Panc1 (cell line): ENCODE data around the gene ROBO3. TPM values are rescaled to one million over a fixed set of nuclear protein-coding genes. Genes with fewer than 3 reads are reported as not detected.

ENCODE experiments used
- ATAC-seq: fragments of 200-7000 bp; cut with Tn5 transposase; 2 replicates; pipeline ENCODE4 v1.9.1; 2020; ENCODE audit warnings: mild to moderate bottlenecking, moderate library complexity
- BruUV-seq: library from RNA; stranded (reverse); fragments of 400-500 nt; replicated peaks from 2 replicates; lab custom pipeline; 2021; lab: Mats Ljungman, UMichigan
- CTCF ChIA-PET: fragments of 300-600 bp; sonication (Branson Sonifier 250); formaldehyde crosslinking; loops from one replicate; lab custom pipeline; 2022; ENCODE audit warnings: antibody characterized with exemption; lab: Charles Lee
- POLR2A ChIA-PET: fragments of 300-600 bp; sonication (Branson Sonifier 250); formaldehyde crosslinking; loops from one replicate; lab custom pipeline; 2022; ENCODE audit warnings: antibody characterized with exemption; lab: Charles Lee
- DNase-seq: peaks from one replicate; pipeline ENCODE4 v3.0.0-alpha.2; 2010; ENCODE audit warnings: low read depth, low spot score
- H3K27ac ChIP-seq: 2 replicates; pipeline ENCODE4 v1.5.1; 2011; ENCODE audit warnings: mild to moderate bottlenecking, low read length, inconsistent platforms
- H3K27me3 ChIP-seq: fragments of 200-500 bp; sonication (Bioruptor generic); 2 replicates; pipeline ENCODE4 v1.6.0; 2014; ENCODE audit warnings: low read length, inconsistent platforms; ENCODE audit not compliant: control insufficient read depth, insufficient read depth
- H3K36me3 ChIP-seq: fragments of 200-500 bp; sonication (Bioruptor generic); 2 replicates; pipeline ENCODE4 v1.5.1; 2014; ENCODE audit warnings: inconsistent platforms, mild to moderate bottlenecking, low read length, moderate library complexity; ENCODE audit not compliant: control insufficient read depth, insufficient read depth
- H3K4me1 ChIP-seq: 2 replicates; pipeline ENCODE4 v1.5.1; 2011; ENCODE audit warnings: inconsistent platforms, mild to moderate bottlenecking, low read length, moderate library complexity; ENCODE audit not compliant: control insufficient read depth, insufficient read depth
- H3K4me3 ChIP-seq, 2 experiments: 2 replicates each; pipeline ENCODE4 v1.5.1; 2011 to 2012; ENCODE audit warnings: low read depth in 2 of 2, low read length in 2 of 2, mild to moderate bottlenecking in 2 of 2, inconsistent platforms in 1 of 2, moderate library complexity in 1 of 2
- H3K9me3 ChIP-seq: fragments of 200-500 bp; sonication (Bioruptor generic); 2 replicates; pipeline ENCODE4 v1.5.1; 2014; ENCODE audit warnings: low read depth, mild to moderate bottlenecking, inconsistent platforms, low read length, moderate library complexity; ENCODE audit not compliant: control insufficient read depth, insufficient read depth
- POLR2AphosphoS5 ChIP-seq: IDR thresholded peaks from 2 replicates; pipeline ENCODE4 v1.6.1; 2012; ENCODE audit warnings: mild to moderate bottlenecking, low read depth, low read length, moderate library complexity
- SIN3A ChIP-seq: IDR thresholded peaks from 2 replicates; pipeline ENCODE4 v1.6.1; 2012; ENCODE audit warnings: low read depth, mild to moderate bottlenecking, low read length, moderate library complexity, borderline replicate concordance; ENCODE audit not compliant: insufficient read depth
- TCF7L2 ChIP-seq: IDR thresholded peaks from 2 replicates; pipeline ENCODE4 v1.6.1; 2011; ENCODE audit warnings: mild to moderate bottlenecking, low read depth, low read length, inconsistent platforms
- in situ Hi-C: cut with HindIII; loops from 2 replicates; pipeline ENCODE4 v1.10.0; 2016; ENCODE audit warnings: low sequenced_read_pairs, low pct_unique_long_range_greater_than_20kb
- intact Hi-C: fragments of 100-400 bp; cut with micrococcal nuclease; formaldehyde crosslinking; loops from one replicate; pipeline ENCODE4 v1.10.0; 2022; ENCODE audit not compliant: unreplicated experiment
- total RNA-seq: library from RNA; stranded (reverse); gene quantifications from one replicate; pipeline ENCODE4 v1.2.1, GENCODE V29; 2021; ENCODE audit not compliant: unreplicated experiment
- TF ChIP-seq, protein P1 (sequence below): fragments of 450-650 bp; IDR thresholded peaks from 2 replicates; pipeline ENCODE4 v1.5.1; 2017; ENCODE audit warnings: mild to moderate bottlenecking
- TF ChIP-seq, protein P2 (sequence below), 2 experiments: IDR thresholded peaks; 2 replicates each; pipeline ENCODE4 v1.6.1; 2011 to 2012; ENCODE audit warnings: low read depth in 2 of 2, control low read depth in 1 of 2, low read length in 1 of 2, mild to moderate bottlenecking in 1 of 2, moderate library complexity in 1 of 2; ENCODE audit not compliant: insufficient read depth in 1 of 2

ROBO3 gene
- total RNA-seq, 1 experiment from 2014 or later, result 12.0 TPM

DNA sequence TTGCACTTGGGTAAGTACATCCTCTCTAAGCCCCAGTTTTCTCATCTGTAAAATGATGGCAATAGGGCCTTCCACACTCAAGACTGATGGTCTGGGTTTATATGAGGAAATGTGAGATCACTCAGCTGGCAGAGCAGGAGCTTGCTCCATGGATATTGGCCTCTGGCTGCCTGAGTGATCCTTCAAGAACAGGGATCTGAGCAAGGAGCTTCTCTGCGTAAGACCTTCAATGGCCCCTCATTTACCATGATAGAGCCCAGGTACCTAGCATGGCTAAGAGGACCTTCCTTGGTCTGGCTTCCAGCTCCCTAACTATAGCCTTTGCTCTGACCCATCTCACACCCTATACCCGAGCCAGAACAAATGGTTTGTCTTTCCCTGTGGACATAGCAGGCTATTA is 26.9 kb downstream of the ROBO3 start:
- ATAC-seq (no peak), DNase-seq (no peak)
- H3K4me1 ChIP-seq, result no peaks in the 10 kb centered on the region
- intact Hi-C loops (no loop called here), in situ Hi-C loops (no loop called here)
- no peak overlapping the region for H3K27ac ChIP-seq
- H3K27me3 ChIP-seq, result peaks cover 9% of the 10 kb centered on the region
- ChIA-PET POLR2A (no interaction called here), CTCF (no interaction called here)
- H3K4me3 ChIP-seq, result no peak overlapping the region
- no peaks in the 10 kb centered on the region for H3K9me3 ChIP-seq
- no TSS peak for BruUV-seq
- TF ChIP-seq, protein P1, sequence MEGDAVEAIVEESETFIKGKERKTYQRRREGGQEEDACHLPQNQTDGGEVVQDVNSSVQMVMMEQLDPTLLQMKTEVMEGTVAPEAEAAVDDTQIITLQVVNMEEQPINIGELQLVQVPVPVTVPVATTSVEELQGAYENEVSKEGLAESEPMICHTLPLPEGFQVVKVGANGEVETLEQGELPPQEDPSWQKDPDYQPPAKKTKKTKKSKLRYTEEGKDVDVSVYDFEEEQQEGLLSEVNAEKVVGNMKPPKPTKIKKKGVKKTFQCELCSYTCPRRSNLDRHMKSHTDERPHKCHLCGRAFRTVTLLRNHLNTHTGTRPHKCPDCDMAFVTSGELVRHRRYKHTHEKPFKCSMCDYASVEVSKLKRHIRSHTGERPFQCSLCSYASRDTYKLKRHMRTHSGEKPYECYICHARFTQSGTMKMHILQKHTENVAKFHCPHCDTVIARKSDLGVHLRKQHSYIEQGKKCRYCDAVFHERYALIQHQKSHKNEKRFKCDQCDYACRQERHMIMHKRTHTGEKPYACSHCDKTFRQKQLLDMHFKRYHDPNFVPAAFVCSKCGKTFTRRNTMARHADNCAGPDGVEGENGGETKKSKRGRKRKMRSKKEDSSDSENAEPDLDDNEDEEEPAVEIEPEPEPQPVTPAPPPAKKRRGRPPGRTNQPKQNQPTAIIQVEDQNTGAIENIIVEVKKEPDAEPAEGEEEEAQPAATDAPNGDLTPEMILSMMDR, result no peak
- no peak for TF ChIP-seq POLR2AphosphoS5
- no peak for TF ChIP-seq SIN3A
- TF ChIP-seq TCF7L2, result no peak
- TF ChIP-seq, protein P2, sequence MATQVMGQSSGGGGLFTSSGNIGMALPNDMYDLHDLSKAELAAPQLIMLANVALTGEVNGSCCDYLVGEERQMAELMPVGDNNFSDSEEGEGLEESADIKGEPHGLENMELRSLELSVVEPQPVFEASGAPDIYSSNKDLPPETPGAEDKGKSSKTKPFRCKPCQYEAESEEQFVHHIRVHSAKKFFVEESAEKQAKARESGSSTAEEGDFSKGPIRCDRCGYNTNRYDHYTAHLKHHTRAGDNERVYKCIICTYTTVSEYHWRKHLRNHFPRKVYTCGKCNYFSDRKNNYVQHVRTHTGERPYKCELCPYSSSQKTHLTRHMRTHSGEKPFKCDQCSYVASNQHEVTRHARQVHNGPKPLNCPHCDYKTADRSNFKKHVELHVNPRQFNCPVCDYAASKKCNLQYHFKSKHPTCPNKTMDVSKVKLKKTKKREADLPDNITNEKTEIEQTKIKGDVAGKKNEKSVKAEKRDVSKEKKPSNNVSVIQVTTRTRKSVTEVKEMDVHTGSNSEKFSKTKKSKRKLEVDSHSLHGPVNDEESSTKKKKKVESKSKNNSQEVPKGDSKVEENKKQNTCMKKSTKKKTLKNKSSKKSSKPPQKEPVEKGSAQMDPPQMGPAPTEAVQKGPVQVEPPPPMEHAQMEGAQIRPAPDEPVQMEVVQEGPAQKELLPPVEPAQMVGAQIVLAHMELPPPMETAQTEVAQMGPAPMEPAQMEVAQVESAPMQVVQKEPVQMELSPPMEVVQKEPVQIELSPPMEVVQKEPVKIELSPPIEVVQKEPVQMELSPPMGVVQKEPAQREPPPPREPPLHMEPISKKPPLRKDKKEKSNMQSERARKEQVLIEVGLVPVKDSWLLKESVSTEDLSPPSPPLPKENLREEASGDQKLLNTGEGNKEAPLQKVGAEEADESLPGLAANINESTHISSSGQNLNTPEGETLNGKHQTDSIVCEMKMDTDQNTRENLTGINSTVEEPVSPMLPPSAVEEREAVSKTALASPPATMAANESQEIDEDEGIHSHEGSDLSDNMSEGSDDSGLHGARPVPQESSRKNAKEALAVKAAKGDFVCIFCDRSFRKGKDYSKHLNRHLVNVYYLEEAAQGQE (IDR thresholded peaks at IDR 0.05; ENCODE audit: insufficient read depth in 1 of 2, low read depth in 2 of 2, low read length in 1 of 2), result no peak
- no peaks in the 10 kb centered on the region for H3K36me3 ChIP-seq

DNA sequence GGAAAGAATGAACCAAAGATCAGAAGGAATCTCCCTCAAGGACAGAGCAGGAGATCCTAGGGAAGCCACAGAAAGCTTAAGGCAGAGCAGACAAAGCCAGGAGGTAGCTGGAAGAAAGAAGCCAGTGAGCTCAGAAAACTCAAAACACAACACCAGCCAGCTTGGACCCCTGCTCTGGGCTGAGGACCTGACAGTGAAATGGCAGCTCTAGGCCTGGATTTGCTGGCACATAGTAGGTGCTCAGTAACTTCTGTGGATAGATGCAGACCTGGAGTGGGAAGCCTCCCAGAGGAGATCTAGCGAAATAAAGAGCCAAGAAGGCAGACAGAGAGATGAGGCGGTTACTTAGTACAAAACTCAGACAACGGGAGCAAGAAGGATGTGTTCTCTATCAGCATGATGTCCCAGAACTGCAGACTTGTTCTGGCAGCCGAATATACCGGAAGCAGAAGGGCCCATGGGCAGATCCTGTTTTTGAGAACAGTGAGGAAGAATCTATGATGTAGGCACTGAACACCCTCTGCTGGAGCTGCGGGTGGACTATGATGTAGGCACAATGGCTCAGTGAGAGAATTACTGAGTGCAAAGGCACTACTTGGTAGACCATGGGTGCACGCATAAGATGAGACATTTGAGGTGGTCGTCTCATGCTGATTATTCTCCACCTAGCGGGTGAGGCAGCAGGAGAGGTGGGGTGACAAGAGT is 27.7 kb downstream of the ROBO3 start:
- no peak overlapping the region for H3K4me3 ChIP-seq

More for the DNA sequence above, 27.7 kb downstream of the ROBO3 start:
- in situ Hi-C loops (no loop called here), intact Hi-C loops (no loop called here)
- no peaks in the 10 kb centered on the region for H3K9me3 ChIP-seq
- DNase-seq (no peak), ATAC-seq (no peak)
- H3K4me1 ChIP-seq, result 0 out of 2 replicates have a peak, but pooled peaks cover 2% of the 10 kb centered on the region
- H3K27me3 ChIP-seq, result peaks cover 9% of the 10 kb centered on the region
- TF ChIP-seq, protein P1, result no peak
- TF ChIP-seq TCF7L2, result no peak
- TF ChIP-seq, protein P2 (IDR thresholded peaks at IDR 0.05; ENCODE audit: insufficient read depth in 1 of 2, low read depth in 2 of 2, low read length in 1 of 2), result no peak
- TF ChIP-seq POLR2AphosphoS5, result no peak
- TF ChIP-seq SIN3A, result no peak
- CTCF ChIA-PET, result no interaction called here
- no peaks in the 10 kb centered on the region for H3K36me3 ChIP-seq
- POLR2A ChIA-PET, result no interaction called here
- no TSS peak for BruUV-seq
- H3K27ac ChIP-seq, result no peak overlapping the region
